ENCODE data around the gene XRCC6.
"Not testable (repeated sequence)": the region's sequence is repeated elsewhere in the genome, so short reads cannot be mapped to it uniquely, and the experiment has no call there.

The XRCC6 gene

DNA sequence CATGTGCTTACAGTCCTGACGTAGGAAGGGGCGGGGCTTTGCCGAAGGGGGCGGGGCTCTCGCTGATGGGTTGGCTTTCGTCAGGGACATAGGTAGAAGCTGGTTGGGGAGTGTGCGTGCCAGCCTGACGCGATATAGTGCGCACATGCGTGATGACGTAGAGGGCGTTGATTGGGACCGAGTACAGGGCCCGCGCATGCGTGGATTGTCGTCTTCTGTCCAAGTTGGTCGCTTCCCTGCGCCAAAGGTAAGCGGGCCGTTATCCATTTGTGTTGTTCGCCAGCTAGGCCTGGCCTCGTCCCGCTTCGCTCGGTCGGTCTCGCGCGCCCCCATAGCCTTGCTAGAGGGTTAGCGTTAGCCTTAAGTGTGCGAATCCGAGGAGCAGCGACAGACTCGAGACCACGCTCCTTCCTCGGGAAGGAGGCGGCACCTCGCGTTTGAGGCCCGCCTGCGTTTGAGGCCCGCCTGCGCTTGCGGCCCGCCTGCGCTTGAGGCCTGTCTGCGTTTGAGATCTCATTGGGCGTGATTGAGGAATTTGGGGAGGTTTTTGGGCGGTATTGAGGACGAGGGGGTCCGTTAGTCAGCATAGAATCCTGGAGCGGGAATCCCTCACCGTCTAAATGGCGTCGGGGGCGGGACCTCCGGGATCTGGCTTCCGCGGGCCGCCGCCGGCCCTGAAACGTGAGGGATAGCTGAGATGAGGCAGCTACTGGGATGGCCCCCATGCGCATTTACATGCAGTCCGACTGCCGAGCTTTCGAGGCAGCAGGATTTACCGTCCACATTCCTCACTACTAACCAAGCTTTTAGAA is at the start of gene XRCC6:
Gene XRCC6 (plus strand): TSS at position 197 of the 812 bp plus-strand sequence. CDS start 710 bp downstream, outside the sequence.
- DNase-seq = peak; percentile 99

GRCh38 chr22:41571786-41572185 is 49.3 kb upstream of the XRCC6 start:
- DNase-seq = no peak

DNA sequence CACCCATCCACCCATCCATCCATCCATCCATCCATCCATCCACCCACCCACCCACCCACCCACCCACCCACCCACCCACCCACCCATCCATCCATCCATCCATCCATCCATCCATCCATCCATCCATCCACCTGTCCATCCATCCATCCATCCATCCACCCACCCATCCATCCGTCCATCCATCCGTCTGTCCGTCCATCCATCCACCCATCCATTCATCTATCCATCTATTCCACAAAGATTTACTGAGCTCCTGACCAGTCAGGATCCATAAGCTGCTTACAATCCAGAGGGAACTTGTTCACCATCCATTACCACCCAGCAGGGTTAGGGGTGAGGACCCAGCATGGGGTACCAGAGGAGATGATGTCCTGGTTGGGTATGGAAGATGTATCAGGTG is 48.8 kb upstream of the XRCC6 start:
- not testable (repeated sequence) for DNase-seq

GRCh38 chr22:41573677-41574076 is 47.4 kb upstream of the XRCC6 start:
- DNase-seq = no peak

GRCh38 chr22:41574847-41575381 is 46.2 kb upstream of the XRCC6 start:
- no peak for DNase-seq

DNA sequence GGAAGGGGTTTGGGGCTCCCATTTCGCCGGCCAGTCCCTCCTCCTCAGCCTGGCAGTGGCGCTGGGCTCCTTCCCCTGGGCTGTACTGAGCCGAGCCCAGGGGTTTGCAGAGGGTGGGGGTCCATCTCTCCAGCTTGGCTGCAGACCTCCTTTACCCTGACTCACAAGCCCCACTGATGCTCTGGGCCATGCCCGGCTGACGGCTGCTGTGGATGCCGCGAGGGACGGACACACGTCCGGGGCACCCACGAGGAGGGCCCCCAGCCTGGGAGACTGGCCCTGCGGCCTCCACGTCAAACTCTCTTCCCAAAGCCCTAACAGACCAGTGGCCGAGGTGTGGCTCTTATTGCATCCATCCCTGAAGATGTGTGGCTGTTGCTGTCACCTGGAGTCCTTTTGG is 45.6 kb upstream of the XRCC6 start:
- no peak for DNase-seq

GRCh38 chr22:41576877-41577276 is 44.2 kb upstream of the XRCC6 start:
- DNase-seq = no peak

- no peak for DNase-seq
Measured at GRCh38 chr22:41578114-41578513, 43.0 kb upstream of the XRCC6 start.

DNA sequence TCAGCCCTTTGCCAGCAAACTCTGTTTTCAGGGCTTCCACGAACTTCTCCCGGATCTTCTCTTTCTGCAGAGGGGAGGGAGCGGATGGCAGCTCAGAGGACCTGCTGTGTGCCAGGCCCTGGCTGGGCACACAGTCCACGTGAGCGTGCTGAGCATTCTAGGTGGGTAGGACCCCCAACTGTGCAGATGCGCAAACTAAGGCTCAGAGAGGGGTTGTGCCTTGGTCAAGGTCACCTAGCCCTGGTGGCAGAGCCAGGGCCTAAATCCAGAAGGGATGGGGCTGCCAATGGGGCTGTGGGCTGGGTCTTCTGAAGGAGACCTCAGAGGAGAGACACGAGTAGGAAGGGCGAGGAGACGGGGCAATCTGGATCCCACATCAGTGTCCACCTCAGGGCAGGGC is 42.3 kb upstream of the XRCC6 start:
- DNase-seq = no peak

DNA sequence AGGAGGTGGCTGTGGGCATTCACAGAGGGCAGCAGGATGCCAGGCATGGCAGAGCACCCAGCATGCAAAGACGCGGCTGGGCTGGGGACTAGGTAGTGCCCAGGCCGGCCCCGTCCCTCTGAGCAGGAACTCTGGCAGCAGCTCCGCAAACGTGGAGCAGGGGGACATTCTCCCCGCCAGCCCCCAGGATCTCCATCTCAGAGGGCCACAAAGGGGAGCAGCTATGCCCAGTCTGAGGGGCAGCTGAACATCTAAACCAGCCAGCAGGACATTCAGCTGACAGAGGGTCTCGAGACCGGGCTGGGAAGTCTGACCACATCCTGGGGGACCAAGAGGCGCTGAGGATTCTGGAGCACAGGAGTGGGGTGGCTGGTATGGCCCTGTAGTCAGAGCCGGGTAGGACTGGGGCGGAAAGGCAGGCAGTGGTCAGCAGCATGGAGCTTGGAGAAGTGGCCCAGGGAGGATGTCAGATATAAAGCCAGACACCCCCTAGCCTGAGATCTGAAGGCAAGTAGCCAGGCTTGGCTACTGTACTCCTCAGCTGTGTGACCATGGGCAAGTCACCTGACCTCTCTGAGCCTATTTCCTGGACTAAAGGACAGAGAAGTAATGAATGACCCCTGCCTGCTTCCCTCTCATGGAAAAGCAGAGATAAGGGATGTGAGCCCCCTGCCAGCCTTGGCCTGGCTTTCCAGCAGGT is 41.6 kb upstream of the XRCC6 start:
- no peak for DNase-seq

- no peak for DNase-seq
Measured at GRCh38 chr22:41579997-41580355, 41.1 kb upstream of the XRCC6 start.

DNA sequence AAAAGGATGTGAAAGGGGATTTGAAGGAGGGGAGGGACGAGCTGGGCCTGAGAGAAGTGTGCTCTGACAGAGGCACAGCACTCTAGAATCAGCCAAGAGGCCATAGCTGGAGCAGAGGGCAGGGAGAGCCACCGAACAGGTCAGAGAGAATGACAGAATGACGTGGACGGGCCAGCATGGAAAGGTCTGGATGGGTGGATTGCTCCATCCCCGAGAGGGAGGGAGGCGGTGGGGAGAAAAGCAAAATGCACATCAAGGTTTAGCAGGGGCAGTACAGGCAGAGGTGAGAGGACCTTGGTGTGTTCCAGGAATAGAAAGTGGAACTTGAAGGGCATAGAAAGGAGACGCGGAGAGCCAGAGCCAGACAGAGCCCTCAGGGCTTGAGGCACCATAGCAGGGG is 38.4 kb upstream of the XRCC6 start:
- no peak for DNase-seq

DNA sequence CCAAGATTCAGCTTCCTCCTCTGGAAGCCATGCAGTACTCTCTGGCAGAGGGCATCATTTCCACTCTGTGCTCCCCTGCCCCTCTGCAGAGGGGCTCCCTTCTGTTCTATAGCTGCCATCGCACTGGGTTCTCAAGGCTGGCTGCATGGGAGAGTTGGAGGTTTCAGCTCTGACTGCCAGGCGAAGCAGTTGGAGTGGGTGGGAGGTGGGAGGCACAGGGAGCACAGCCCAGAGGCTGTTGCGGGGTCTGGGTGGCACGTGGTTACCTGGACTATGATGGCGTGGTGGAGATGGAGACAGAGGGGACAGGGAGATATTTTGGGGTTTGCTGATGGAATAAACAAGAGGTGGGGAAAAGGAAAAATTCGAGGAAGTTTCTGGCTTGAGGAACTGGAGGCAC is 36.2 kb upstream of the XRCC6 start:
- no peak for DNase-seq

DNA sequence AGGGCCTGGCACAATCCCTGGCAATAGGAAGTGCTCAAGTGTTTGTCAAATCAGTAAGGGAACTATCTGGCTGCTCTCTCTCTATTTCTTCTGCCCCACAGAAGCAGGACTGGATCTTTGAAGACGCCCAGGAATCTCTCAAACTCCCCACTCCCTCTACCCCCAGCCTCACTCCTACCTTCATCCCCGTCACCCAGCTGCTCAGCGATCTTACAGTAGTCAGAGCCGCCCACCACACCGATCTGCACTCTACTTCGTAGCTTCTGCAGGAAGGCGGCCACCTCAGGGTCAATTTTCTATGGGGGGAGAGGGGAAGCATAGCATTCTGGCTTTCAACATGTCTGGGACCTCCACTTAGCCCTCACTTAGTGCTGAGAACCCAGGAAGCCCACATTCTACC is 35.2 kb upstream of the XRCC6 start:
- DNase-seq = no peak

- no peak for DNase-seq
Measured at GRCh38 chr22:41587347-41587723, 33.8 kb upstream of the XRCC6 start.

GRCh38 chr22:41589391-41590241 is 31.5 kb upstream of the XRCC6 start, which contains the start of gene PMM1:
PMM1 (minus strand) TSS chr22:41589840; CDS start chr22:41589805, 35 bp downstream.
- DNase-seq = peak; percentile 99

DNA sequence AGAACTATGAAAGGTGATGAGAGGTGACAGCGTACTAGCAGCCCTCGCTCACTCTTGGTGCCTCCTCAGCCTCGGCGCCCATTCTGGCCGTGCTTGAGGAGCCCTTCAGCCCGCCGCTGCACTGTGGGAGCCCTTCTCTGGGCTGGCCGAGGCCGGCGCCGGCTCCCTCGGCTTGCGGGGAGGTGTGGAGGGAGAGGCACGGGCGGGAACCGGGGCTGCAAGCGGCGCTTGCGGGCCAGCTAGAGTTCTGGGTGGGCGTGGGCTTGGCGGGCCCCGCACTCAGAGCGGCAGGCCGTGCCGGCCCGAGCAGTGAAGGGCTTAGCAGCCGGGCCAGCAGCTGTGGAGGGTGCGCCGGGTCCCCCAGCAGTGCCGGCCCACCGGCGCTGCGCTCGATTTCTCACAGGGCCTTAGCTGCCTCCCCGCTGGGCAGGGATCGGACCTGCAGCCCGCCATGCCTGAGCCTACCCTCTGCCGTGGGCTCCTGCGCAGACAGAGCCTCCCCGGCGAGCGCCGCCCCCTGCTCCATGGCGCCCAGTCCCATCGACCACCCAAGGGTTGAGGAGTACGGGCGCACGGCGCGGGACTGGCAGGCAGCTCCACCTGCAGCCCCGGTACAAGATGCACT is 27.6 kb upstream of the XRCC6 start:
- DNase-seq = not testable (repeated sequence)

- DNase-seq = no peak
Measured at GRCh38 chr22:41595703-41596102, 25.4 kb upstream of the XRCC6 start.

- no peak for DNase-seq
Measured at GRCh38 chr22:41596776-41597634, 24.1 kb upstream of the XRCC6 start.

DNA sequence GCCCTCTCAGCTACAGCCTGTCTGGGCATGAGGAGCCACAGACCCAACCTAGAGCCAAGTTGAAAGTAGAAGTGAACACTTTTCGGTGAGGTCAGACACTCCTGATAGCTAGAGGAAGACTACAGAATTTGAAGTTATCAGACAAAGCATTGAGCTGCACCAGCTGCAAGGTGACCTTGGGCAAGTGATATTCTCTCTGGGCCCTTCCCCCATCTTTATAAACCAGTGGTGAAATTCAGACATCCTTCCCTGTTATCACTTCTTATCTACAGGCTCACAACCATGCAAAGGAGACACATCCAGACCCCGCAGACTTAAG is 23.5 kb upstream of the XRCC6 start:
- DNase-seq = no peak

DNA sequence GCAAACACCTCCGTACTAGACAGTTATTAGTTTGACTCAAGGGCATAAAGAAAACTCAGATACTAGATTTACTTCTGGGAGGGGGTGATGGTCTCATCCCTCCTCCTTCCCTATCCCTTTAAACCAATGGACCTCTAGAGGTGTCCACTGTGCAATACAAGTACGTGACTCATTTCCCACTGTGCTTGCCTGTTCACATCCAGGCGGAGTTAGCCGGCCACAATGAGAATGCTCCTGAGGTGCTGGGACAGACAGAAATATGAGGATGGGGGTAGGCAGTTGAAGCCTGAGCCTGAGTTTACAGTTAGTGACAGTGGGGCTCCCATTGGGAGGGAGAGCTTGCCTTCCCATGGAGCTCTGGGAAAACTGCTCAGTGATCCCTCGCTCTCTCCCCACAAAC is 23.0 kb upstream of the XRCC6 start:
- peak; percentile 59 for DNase-seq
